Measurements from ENCODE around the gene KLK8.
"Not testable (repeated sequence)": the region's sequence is repeated elsewhere in the genome, so short reads cannot be mapped to it uniquely, and the experiment has no call there.

DNA sequence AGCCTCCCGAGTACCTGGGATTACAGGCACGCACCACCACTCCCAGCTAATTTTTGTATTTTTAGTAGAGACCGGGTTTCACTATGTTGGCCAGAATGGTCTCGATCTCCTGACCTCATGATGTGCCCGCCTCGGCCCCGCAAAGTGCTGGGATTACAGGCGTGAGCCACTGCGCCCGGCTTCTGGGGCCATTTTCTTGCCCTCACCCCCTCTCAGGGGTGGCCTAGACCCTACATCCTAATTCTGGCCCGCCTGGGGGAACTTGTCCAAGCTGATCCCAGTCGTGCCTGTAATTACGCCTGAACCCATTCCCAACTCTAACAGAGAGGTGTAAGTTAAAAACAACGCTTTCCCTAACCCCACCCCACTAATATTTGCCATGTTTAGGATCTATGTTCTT is 17.0 kb downstream of the KLK8 start:
- TF ChIP-seq, protein P1, sequence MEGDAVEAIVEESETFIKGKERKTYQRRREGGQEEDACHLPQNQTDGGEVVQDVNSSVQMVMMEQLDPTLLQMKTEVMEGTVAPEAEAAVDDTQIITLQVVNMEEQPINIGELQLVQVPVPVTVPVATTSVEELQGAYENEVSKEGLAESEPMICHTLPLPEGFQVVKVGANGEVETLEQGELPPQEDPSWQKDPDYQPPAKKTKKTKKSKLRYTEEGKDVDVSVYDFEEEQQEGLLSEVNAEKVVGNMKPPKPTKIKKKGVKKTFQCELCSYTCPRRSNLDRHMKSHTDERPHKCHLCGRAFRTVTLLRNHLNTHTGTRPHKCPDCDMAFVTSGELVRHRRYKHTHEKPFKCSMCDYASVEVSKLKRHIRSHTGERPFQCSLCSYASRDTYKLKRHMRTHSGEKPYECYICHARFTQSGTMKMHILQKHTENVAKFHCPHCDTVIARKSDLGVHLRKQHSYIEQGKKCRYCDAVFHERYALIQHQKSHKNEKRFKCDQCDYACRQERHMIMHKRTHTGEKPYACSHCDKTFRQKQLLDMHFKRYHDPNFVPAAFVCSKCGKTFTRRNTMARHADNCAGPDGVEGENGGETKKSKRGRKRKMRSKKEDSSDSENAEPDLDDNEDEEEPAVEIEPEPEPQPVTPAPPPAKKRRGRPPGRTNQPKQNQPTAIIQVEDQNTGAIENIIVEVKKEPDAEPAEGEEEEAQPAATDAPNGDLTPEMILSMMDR (IDR thresholded peaks at IDR 0.05), result not testable (repeated sequence)
- TF ChIP-seq EP300 (IDR thresholded peaks at IDR 0.05; ENCODE audit: borderline replicate concordance in 1 of 2, low read depth in 1 of 2, low read length in 1 of 2); EZH2phosphoT487 (IDR thresholded peaks at IDR 0.05; ENCODE audit: borderline replicate concordance, low read depth); POLR2AphosphoS5 (IDR thresholded peaks at IDR 0.05; ENCODE audit: low read depth, low read length); ELF1 (IDR thresholded peaks at IDR 0.05); RFX5 (IDR thresholded peaks at IDR 0.05; ENCODE audit: low read length); TCF12 (IDR thresholded peaks at IDR 0.05); SIN3A (IDR thresholded peaks at IDR 0.05; ENCODE audit: borderline replicate concordance, low read depth, low read length): not testable (repeated sequence)
- TF ChIP-seq, protein P2, sequence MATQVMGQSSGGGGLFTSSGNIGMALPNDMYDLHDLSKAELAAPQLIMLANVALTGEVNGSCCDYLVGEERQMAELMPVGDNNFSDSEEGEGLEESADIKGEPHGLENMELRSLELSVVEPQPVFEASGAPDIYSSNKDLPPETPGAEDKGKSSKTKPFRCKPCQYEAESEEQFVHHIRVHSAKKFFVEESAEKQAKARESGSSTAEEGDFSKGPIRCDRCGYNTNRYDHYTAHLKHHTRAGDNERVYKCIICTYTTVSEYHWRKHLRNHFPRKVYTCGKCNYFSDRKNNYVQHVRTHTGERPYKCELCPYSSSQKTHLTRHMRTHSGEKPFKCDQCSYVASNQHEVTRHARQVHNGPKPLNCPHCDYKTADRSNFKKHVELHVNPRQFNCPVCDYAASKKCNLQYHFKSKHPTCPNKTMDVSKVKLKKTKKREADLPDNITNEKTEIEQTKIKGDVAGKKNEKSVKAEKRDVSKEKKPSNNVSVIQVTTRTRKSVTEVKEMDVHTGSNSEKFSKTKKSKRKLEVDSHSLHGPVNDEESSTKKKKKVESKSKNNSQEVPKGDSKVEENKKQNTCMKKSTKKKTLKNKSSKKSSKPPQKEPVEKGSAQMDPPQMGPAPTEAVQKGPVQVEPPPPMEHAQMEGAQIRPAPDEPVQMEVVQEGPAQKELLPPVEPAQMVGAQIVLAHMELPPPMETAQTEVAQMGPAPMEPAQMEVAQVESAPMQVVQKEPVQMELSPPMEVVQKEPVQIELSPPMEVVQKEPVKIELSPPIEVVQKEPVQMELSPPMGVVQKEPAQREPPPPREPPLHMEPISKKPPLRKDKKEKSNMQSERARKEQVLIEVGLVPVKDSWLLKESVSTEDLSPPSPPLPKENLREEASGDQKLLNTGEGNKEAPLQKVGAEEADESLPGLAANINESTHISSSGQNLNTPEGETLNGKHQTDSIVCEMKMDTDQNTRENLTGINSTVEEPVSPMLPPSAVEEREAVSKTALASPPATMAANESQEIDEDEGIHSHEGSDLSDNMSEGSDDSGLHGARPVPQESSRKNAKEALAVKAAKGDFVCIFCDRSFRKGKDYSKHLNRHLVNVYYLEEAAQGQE (IDR thresholded peaks at IDR 0.05; ENCODE audit: low read depth, low read length), result not testable (repeated sequence)
- TF ChIP-seq, protein P3, sequence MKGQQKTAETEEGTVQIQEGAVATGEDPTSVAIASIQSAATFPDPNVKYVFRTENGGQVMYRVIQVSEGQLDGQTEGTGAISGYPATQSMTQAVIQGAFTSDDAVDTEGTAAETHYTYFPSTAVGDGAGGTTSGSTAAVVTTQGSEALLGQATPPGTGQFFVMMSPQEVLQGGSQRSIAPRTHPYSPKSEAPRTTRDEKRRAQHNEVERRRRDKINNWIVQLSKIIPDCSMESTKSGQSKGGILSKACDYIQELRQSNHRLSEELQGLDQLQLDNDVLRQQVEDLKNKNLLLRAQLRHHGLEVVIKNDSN (IDR thresholded peaks at IDR 0.05; ENCODE audit: borderline replicate concordance, low read depth), result not testable (repeated sequence)

Data from SK-N-SH (cell line).